ENCODE data around the gene COMMD7. TPM values are rescaled to one million over a fixed set of nuclear protein-coding genes. Genes with fewer than 3 reads are reported as not detected.

Gene COMMD7
- total and polyA plus RNA-seq, 4 experiments from 2014 or later = 29.6 to 154 (median 67.3) TPM

- H3K36me3 Mint-ChIP-seq = no peaks in the 10 kb centered on the region
- intact Hi-C loops (cut with micrococcal nuclease) = no loop called here
- no peaks in the 10 kb centered on the region for H3K27me3 ChIP-seq (ENCODE audit: insufficient read depth, low read length)
- H3K36me3 ChIP-seq (ENCODE audit: insufficient read depth, low read length) = no peaks in the 10 kb centered on the region
- no peaks in the 10 kb centered on the region for H3K9me3 ChIP-seq (ENCODE audit: control insufficient read depth in 1 of 2, low read length in 2 of 2)
- H3K4me1 ChIP-seq (ENCODE audit: insufficient read depth, low read length) = no peaks in the 10 kb centered on the region
- no peak overlapping the region for H3K27ac ChIP-seq (ENCODE audit: low read depth, low read length)
- no peak for DNase-seq
- H3K4me3 ChIP-seq (ENCODE audit: low read length in 2 of 2) = no peak overlapping the region
- H3K27ac Mint-ChIP-seq = no peak overlapping the region
- H3K4me3 Mint-ChIP-seq = no peak overlapping the region
- H3K9me3 Mint-ChIP-seq = peaks cover 0 to 5% (median under 1%) of the 10 kb centered on the region in 8 donors
- no peaks in the 10 kb centered on the region for H3K27me3 Mint-ChIP-seq
- ChIA-PET CTCF (ENCODE audit: partially characterized antibody) (interaction anchor here (1.6 kb wide), 2 partner anchors 10 to 140 kb away, joined by 3 to 4 read pairs; partner anchors contain the start of gene C20orf203), POLR2A (ENCODE audit: partially characterized antibody) (no interaction called here)
- H3K4me1 Mint-ChIP-seq = no peaks in the 10 kb centered on the region
Measured at GRCh38 chr20:32664012-32664677, 79.1 kb downstream of the COMMD7 start.

GRCh38 chr20:32663335-32664011 is 79.8 kb downstream of the COMMD7 start:
- Histone ChIP-seq H3K9me3 (ENCODE audit: control insufficient read depth in 1 of 2, low read length in 2 of 2) (no peaks in the 10 kb centered on the region), H3K27me3 (ENCODE audit: insufficient read depth, low read length) (no peaks in the 10 kb centered on the region), H3K4me1 (ENCODE audit: insufficient read depth, low read length) (no peaks in the 10 kb centered on the region), H3K4me3 (ENCODE audit: low read length in 2 of 2) (no peak overlapping the region), H3K36me3 (ENCODE audit: insufficient read depth, low read length) (no peaks in the 10 kb centered on the region), H3K27ac (ENCODE audit: low read depth, low read length) (no peak overlapping the region)
- POLR2A ChIA-PET (ENCODE audit: partially characterized antibody) = no interaction called here
- Mint-ChIP-seq H3K4me1 (no peaks in the 10 kb centered on the region), H3K9me3 (peaks cover 0 to 5% (median under 1%) of the 10 kb centered on the region in 8 donors), H3K36me3 (no peaks in the 10 kb centered on the region), H3K27ac (no peak overlapping the region), H3K4me3 (no peak overlapping the region), H3K27me3 (no peaks in the 10 kb centered on the region)
- CTCF ChIA-PET (ENCODE audit: partially characterized antibody) = interaction anchor here (1.6 to 2.4 kb wide), 4 partner anchors 11 to 141 kb away, joined by 3 to 9 read pairs (median 6); partner anchors contain the start of gene C20orf203
- no peak for DNase-seq
- intact Hi-C loops (cut with micrococcal nuclease) = no loop called here

GRCh38 chr20:32661820-32662528 is 81.3 kb downstream of the COMMD7 start:
- Histone ChIP-seq H3K27me3 (ENCODE audit: insufficient read depth, low read length) (no peaks in the 10 kb centered on the region), H3K4me1 (ENCODE audit: insufficient read depth, low read length) (no peaks in the 10 kb centered on the region), H3K9me3 (ENCODE audit: control insufficient read depth in 1 of 2, low read length in 2 of 2) (no peaks in the 10 kb centered on the region), H3K4me3 (ENCODE audit: low read length in 2 of 2) (no peak overlapping the region), H3K36me3 (ENCODE audit: insufficient read depth, low read length) (no peaks in the 10 kb centered on the region), H3K27ac (ENCODE audit: low read depth, low read length) (no peak overlapping the region)
- H3K36me3 Mint-ChIP-seq = no peaks in the 10 kb centered on the region
- no peaks in the 10 kb centered on the region for H3K4me1 Mint-ChIP-seq
- no peaks in the 10 kb centered on the region for H3K27me3 Mint-ChIP-seq
- H3K27ac Mint-ChIP-seq = peak overlapping the region in 1 of 7 donors; percentile 41
- H3K9me3 Mint-ChIP-seq = peaks cover 0 to 5% (median under 1%) of the 10 kb centered on the region in 8 donors
- ChIA-PET CTCF (ENCODE audit: partially characterized antibody) (interaction anchor here (0.8 to 2.6 kb wide), 6 partner anchors 8 to 140 kb away, joined by 3 to 9 read pairs (median 5); partner anchors contain the start of gene C20orf203), POLR2A (ENCODE audit: partially characterized antibody) (no interaction called here)
- DNase-seq = no peak
- intact Hi-C loops (cut with micrococcal nuclease) = no loop called here
- H3K4me3 Mint-ChIP-seq = no peak overlapping the region

- no peak overlapping the region for H3K4me3 ChIP-seq (ENCODE audit: low read length in 2 of 2)
- no peak overlapping the region for H3K27ac ChIP-seq (ENCODE audit: low read depth, low read length)
- H3K9me3 Mint-ChIP-seq = peaks cover 0 to 5% (median under 1%) of the 10 kb centered on the region in 8 donors
- POLR2A ChIA-PET (ENCODE audit: partially characterized antibody) = no interaction called here
- H3K9me3 ChIP-seq (ENCODE audit: control insufficient read depth in 1 of 2, low read length in 2 of 2) = no peaks in the 10 kb centered on the region
- H3K4me1 ChIP-seq (ENCODE audit: insufficient read depth, low read length) = no peaks in the 10 kb centered on the region
- no peak for DNase-seq
- no peak overlapping the region for H3K4me3 Mint-ChIP-seq
- H3K4me1 Mint-ChIP-seq = no peaks in the 10 kb centered on the region
- H3K36me3 Mint-ChIP-seq = no peaks in the 10 kb centered on the region
- H3K27me3 Mint-ChIP-seq = no peaks in the 10 kb centered on the region
- H3K36me3 ChIP-seq (ENCODE audit: insufficient read depth, low read length) = no peaks in the 10 kb centered on the region
- H3K27ac Mint-ChIP-seq = no peak overlapping the region
- CTCF ChIA-PET (ENCODE audit: partially characterized antibody) = interaction anchor here (0.9 to 2.6 kb wide), 3 partner anchors 13 to 118 kb away, joined by 3 to 7 read pairs (median 3); partner anchors contain the start of gene C20orf203
- no peaks in the 10 kb centered on the region for H3K27me3 ChIP-seq (ENCODE audit: insufficient read depth, low read length)
- intact Hi-C loops (cut with micrococcal nuclease) = no loop called here
Measured at GRCh38 chr20:32660661-32661060, 82.6 kb downstream of the COMMD7 start.

GRCh38 chr20:32656827-32657226 is 86.4 kb downstream of the COMMD7 start:
- Histone ChIP-seq H3K27me3 (ENCODE audit: insufficient read depth, low read length) (no peaks in the 10 kb centered on the region), H3K36me3 (ENCODE audit: insufficient read depth, low read length) (no peaks in the 10 kb centered on the region), H3K4me1 (ENCODE audit: insufficient read depth, low read length) (peaks cover 10% of the 10 kb centered on the region), H3K27ac (ENCODE audit: low read depth, low read length) (no peak overlapping the region), H3K9me3 (ENCODE audit: control insufficient read depth in 1 of 2, low read length in 2 of 2) (no peaks in the 10 kb centered on the region), H3K4me3 (ENCODE audit: low read length in 2 of 2) (no peak overlapping the region)
- ChIA-PET POLR2A (ENCODE audit: partially characterized antibody) (interaction anchor here (0.6 kb wide), 1 partner anchor 18 kb away, joined by 3 read pairs; no protein-coding TSS in a partner anchor), CTCF (ENCODE audit: partially characterized antibody) (no interaction called here)
- H3K27ac Mint-ChIP-seq = no peak overlapping the region
- H3K4me1 Mint-ChIP-seq = peaks cover 2 to 7% (median 6%) of the 10 kb centered on the region in 4 donors
- H3K9me3 Mint-ChIP-seq = peaks cover 0 to 5% (median under 1%) of the 10 kb centered on the region in 8 donors
- DNase-seq = no peak
- intact Hi-C loops (cut with micrococcal nuclease) = loop anchor here (10.0 kb wide), 1 partner anchor 832 kb away; no protein-coding TSS in a partner anchor
- H3K4me3 Mint-ChIP-seq = no peak overlapping the region
- no peaks in the 10 kb centered on the region for H3K27me3 Mint-ChIP-seq
- H3K36me3 Mint-ChIP-seq = no peaks in the 10 kb centered on the region

- Mint-ChIP-seq H3K4me1 (peaks cover 5 to 10% (median 6%) of the 10 kb centered on the region in 4 donors), H3K9me3 (peaks cover 0 to 5% (median under 1%) of the 10 kb centered on the region in 8 donors), H3K27me3 (no peaks in the 10 kb centered on the region), H3K36me3 (no peaks in the 10 kb centered on the region), H3K27ac (peak overlapping the region in 1 of 7 donors; percentile 51), H3K4me3 (no peak overlapping the region)
- H3K4me1 ChIP-seq (ENCODE audit: insufficient read depth, low read length) = peaks cover 10% of the 10 kb centered on the region
- no peaks in the 10 kb centered on the region for H3K9me3 ChIP-seq (ENCODE audit: control insufficient read depth in 1 of 2, low read length in 2 of 2)
- DNase-seq = no peak
- H3K4me3 ChIP-seq (ENCODE audit: low read length in 2 of 2) = no peak overlapping the region
- no peaks in the 10 kb centered on the region for H3K36me3 ChIP-seq (ENCODE audit: insufficient read depth, low read length)
- no peak overlapping the region for H3K27ac ChIP-seq (ENCODE audit: low read depth, low read length)
- no peaks in the 10 kb centered on the region for H3K27me3 ChIP-seq (ENCODE audit: insufficient read depth, low read length)
- intact Hi-C loops (cut with micrococcal nuclease) = loop anchor here (10.0 kb wide), 1 partner anchor 831 kb away; no protein-coding TSS in a partner anchor
- ChIA-PET CTCF (ENCODE audit: partially characterized antibody) (interaction anchor here (1.2 to 11.2 kb wide), 2 partner anchors 86 to 133 kb away, joined by 3 to 312 read pairs; no protein-coding TSS in a partner anchor), POLR2A (ENCODE audit: partially characterized antibody) (no interaction called here)
Measured at GRCh38 chr20:32655903-32656512, 87.3 kb downstream of the COMMD7 start.
